ENCODE data around the gene NCKAP1.
"Not testable (repeated sequence)": the region's sequence is repeated elsewhere in the genome, so short reads cannot be mapped to it uniquely, and the experiment has no call there.

NCKAP1 gene

GRCh38 chr2:182972548-182972942, 65.7 kb downstream of the NCKAP1 start:
- Histone ChIP-seq H3K27me3 (ENCODE audit: control insufficient read depth, insufficient read depth, low read length, poor library complexity, severe bottlenecking) (no peaks in the 10 kb centered on the region), H3K4me1 (ENCODE audit: control insufficient read depth, insufficient read depth, low read length) (no peaks in the 10 kb centered on the region), H3K9me3 (ENCODE audit: control insufficient read depth, low read length) (no peaks in the 10 kb centered on the region), H3K4me3 (ENCODE audit: insufficient read depth, low read depth, low read length) (no peak overlapping the region), H3K36me3 (ENCODE audit: control insufficient read depth, insufficient read depth, low read length) (peaks cover 24% of the 10 kb centered on the region), H3K27ac (ENCODE audit: insufficient read depth, low read depth, low read length, poor library complexity, severe bottlenecking) (no peak overlapping the region)
- WGBS, 2 experiments, result 91 to 100% methylated on average over 2 of the region's 3 CpGs

DNA sequence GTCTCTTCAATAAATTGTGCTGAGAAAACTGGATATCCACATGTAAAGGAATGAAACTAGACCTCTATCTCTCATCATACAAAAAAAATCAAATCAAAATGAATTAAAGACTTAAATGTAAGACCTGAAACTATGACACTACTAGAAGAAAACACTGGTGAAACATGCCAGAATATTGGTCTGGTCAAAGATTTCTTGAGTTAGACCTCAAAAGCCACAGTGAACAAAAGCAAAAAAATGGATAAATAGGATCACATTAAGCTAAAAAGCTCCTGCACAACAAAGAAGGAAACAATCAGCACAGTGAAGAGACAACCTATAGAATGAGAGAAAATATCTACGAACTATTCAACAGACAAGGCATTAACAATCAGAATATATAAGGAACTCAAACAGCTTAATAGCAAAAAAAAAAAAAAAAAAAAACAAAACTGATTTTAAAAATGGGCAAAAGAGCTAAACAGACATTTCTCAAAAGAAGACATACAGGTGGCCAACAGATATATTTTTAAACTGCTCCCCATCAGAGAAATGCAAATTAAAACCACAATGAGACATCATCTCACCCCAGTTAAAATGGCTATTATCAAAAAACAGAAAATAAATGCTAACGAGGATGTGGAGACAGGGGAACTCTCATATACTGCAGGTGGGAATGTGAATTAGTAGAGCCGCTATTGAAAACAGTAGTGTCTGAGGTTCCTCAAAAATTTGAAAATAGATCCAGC, 66.3 kb downstream of the NCKAP1 start:
- Histone ChIP-seq H3K4me3 (ENCODE audit: insufficient read depth, low read depth, low read length) (no peak overlapping the region), H3K27me3 (ENCODE audit: control insufficient read depth, insufficient read depth, low read length, poor library complexity, severe bottlenecking) (no peaks in the 10 kb centered on the region), H3K27ac (ENCODE audit: insufficient read depth, low read depth, low read length, poor library complexity, severe bottlenecking) (no peak overlapping the region), H3K9me3 (ENCODE audit: control insufficient read depth, low read length) (no peaks in the 10 kb centered on the region), H3K36me3 (ENCODE audit: control insufficient read depth, insufficient read depth, low read length) (peaks cover 19% of the 10 kb centered on the region), H3K4me1 (ENCODE audit: control insufficient read depth, insufficient read depth, low read length) (no peaks in the 10 kb centered on the region)
- 94 to 97% methylated on average over 2 to 3 of the region's 3 CpGs for WGBS, 2 experiments

DNA sequence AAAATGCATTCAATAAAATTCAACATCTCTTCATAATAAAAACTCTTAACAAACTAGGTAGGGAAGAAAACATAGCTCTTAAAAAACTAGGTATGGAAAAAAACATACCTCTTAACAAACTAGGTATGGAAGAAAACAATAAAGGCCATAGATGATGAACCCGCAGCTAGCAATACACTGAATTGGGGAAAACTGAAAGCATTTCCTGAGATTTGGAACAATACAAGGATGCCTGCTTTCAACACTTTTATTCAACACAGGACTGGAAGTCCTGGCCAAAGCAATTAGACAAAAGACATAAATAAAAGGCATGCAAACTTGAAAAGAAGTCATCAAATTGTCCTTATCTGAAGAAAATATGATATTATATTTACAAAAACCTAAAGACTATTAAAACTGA, 67.8 kb downstream of the NCKAP1 start:
- H3K36me3 ChIP-seq (ENCODE audit: control insufficient read depth, insufficient read depth, low read length), result peaks cover 18% of the 10 kb centered on the region
- H3K4me3 ChIP-seq (ENCODE audit: insufficient read depth, low read depth, low read length), result no peak overlapping the region
- no peaks in the 10 kb centered on the region for H3K9me3 ChIP-seq (ENCODE audit: control insufficient read depth, low read length)
- H3K27me3 ChIP-seq (ENCODE audit: control insufficient read depth, insufficient read depth, low read length, poor library complexity, severe bottlenecking), result no peaks in the 10 kb centered on the region
- no peaks in the 10 kb centered on the region for H3K4me1 ChIP-seq (ENCODE audit: control insufficient read depth, insufficient read depth, low read length)
- no peak overlapping the region for H3K27ac ChIP-seq (ENCODE audit: insufficient read depth, low read depth, low read length, poor library complexity, severe bottlenecking)
- 96 to 100% methylated on average over 1 of the region's 1 CpG for WGBS, 2 experiments

- no peaks in the 10 kb centered on the region for H3K27me3 ChIP-seq (ENCODE audit: control insufficient read depth, insufficient read depth, low read length, poor library complexity, severe bottlenecking)
Measured at GRCh38 chr2:182968493-182968892, 69.8 kb downstream of the NCKAP1 start.

GRCh38 chr2:182966356-182966755, 71.9 kb downstream of the NCKAP1 start:
- WGBS, 2 experiments, result 94 to 98% methylated on average over 8 of the region's 8 CpGs
- not testable (repeated sequence) for H3K27me3 ChIP-seq (ENCODE audit: control insufficient read depth, insufficient read depth, low read length, poor library complexity, severe bottlenecking); H3K27ac ChIP-seq (ENCODE audit: insufficient read depth, low read depth, low read length, poor library complexity, severe bottlenecking); H3K4me1 ChIP-seq (ENCODE audit: control insufficient read depth, insufficient read depth, low read length); H3K9me3 ChIP-seq (ENCODE audit: control insufficient read depth, low read length); H3K4me3 ChIP-seq (ENCODE audit: insufficient read depth, low read depth, low read length)
- peaks cover 13% of the 10 kb centered on the region for H3K36me3 ChIP-seq (ENCODE audit: control insufficient read depth, insufficient read depth, low read length)

More at GRCh38 chr2:182968493-182968892, 69.8 kb downstream of the NCKAP1 start:
- Histone ChIP-seq H3K4me1 (ENCODE audit: control insufficient read depth, insufficient read depth, low read length) (no peaks in the 10 kb centered on the region), H3K36me3 (ENCODE audit: control insufficient read depth, insufficient read depth, low read length) (peaks cover 18% of the 10 kb centered on the region), H3K9me3 (ENCODE audit: control insufficient read depth, low read length) (no peaks in the 10 kb centered on the region), H3K4me3 (ENCODE audit: insufficient read depth, low read depth, low read length) (no peak overlapping the region), H3K27ac (ENCODE audit: insufficient read depth, low read depth, low read length, poor library complexity, severe bottlenecking) (no peak overlapping the region)

DNA sequence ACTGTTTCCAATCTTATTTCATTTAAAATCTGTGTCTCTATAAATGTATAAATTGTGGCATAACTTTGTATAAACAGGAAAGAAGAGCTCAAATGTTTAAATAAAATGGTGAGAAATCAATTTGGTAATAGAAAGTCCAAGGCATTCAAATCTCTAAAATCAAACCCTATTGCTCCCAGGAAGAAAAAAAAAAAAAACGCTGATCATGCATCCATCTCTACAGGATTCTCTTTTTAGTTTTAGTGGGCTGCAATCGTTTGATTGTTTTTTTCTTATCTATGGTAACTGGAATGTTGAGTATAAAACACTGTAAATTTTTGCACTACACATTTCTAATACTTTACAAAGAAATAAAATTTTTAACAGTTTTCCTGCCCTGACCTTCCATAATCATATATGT, 75.6 kb downstream of the NCKAP1 start:
- Histone ChIP-seq H3K4me3 (ENCODE audit: insufficient read depth, low read depth, low read length) (no peak overlapping the region), H3K4me1 (ENCODE audit: control insufficient read depth, insufficient read depth, low read length) (no peaks in the 10 kb centered on the region), H3K9me3 (ENCODE audit: control insufficient read depth, low read length) (no peaks in the 10 kb centered on the region), H3K36me3 (ENCODE audit: control insufficient read depth, insufficient read depth, low read length) (peaks cover 7% of the 10 kb centered on the region), H3K27ac (ENCODE audit: insufficient read depth, low read depth, low read length, poor library complexity, severe bottlenecking) (no peak overlapping the region), H3K27me3 (ENCODE audit: control insufficient read depth, insufficient read depth, low read length, poor library complexity, severe bottlenecking) (no peaks in the 10 kb centered on the region)
- no CpG with 5 or more reads among the region's 2 CpGs for WGBS, 2 experiments

GRCh38 chr2:182960869-182961268, 77.4 kb downstream of the NCKAP1 start:
- not testable (repeated sequence) for H3K36me3 ChIP-seq (ENCODE audit: control insufficient read depth, insufficient read depth, low read length); H3K27me3 ChIP-seq (ENCODE audit: control insufficient read depth, insufficient read depth, low read length, poor library complexity, severe bottlenecking); H3K9me3 ChIP-seq (ENCODE audit: control insufficient read depth, low read length); H3K27ac ChIP-seq (ENCODE audit: insufficient read depth, low read depth, low read length, poor library complexity, severe bottlenecking); H3K4me3 ChIP-seq (ENCODE audit: insufficient read depth, low read depth, low read length); H3K4me1 ChIP-seq (ENCODE audit: control insufficient read depth, insufficient read depth, low read length)
- no CpG with 5 or more reads among the region's 2 CpGs for WGBS, 2 experiments

- H3K27me3 ChIP-seq (ENCODE audit: control insufficient read depth, insufficient read depth, low read length, poor library complexity, severe bottlenecking), result no peaks in the 10 kb centered on the region
- no peaks in the 10 kb centered on the region for H3K9me3 ChIP-seq (ENCODE audit: control insufficient read depth, low read length)
- H3K4me1 ChIP-seq (ENCODE audit: control insufficient read depth, insufficient read depth, low read length), result no peaks in the 10 kb centered on the region
- H3K27ac ChIP-seq (ENCODE audit: insufficient read depth, low read depth, low read length, poor library complexity, severe bottlenecking), result no peak overlapping the region
- no peak overlapping the region for H3K4me3 ChIP-seq (ENCODE audit: insufficient read depth, low read depth, low read length)
- H3K36me3 ChIP-seq (ENCODE audit: control insufficient read depth, insufficient read depth, low read length), result no peaks in the 10 kb centered on the region
Measured at GRCh38 chr2:182954789-182955188, 83.5 kb downstream of the NCKAP1 start.

DNA sequence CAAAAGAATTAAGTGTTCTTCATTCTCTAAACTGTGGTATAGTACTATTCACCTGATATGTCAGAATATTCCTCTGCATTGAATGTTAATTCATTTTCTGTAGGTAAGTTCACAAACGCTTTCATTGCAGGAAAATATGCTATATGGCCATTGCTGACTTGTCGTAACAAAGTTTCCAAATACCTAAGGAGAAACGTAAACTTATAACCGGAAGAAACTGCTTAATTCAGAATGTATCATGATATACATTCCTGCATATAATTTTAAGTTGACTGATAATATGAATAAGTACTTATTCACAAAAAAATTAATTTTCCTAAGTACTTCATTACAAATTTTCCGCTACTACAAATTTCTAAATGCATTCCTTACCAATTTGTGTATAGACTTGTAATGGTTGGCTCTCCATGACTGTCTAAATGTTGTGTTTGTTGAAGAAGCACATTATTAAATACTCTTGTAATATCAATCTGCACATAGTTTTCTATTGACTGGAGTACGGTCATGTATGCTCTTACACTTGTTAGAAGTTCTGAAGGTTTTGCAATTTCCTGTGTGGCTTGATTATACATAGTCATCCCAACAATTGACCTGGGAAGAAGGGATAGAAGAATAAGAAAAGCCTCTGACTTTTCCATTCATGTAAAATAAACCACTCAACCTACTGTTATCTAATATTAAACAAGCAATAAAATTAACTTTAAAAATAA, 85.4 kb downstream of the NCKAP1 start:
- H3K36me3 ChIP-seq (ENCODE audit: control insufficient read depth, insufficient read depth, low read length), result no peaks in the 10 kb centered on the region
- H3K9me3 ChIP-seq (ENCODE audit: control insufficient read depth, low read length), result no peaks in the 10 kb centered on the region
- WGBS, 2 experiments, result 93 to 97% methylated on average over 4 to 5 of the region's 6 CpGs
- no peaks in the 10 kb centered on the region for H3K27me3 ChIP-seq (ENCODE audit: control insufficient read depth, insufficient read depth, low read length, poor library complexity, severe bottlenecking)
- H3K27ac ChIP-seq (ENCODE audit: insufficient read depth, low read depth, low read length, poor library complexity, severe bottlenecking), result no peak overlapping the region
- H3K4me3 ChIP-seq (ENCODE audit: insufficient read depth, low read depth, low read length), result no peak overlapping the region
- no peaks in the 10 kb centered on the region for H3K4me1 ChIP-seq (ENCODE audit: control insufficient read depth, insufficient read depth, low read length)

GRCh38 chr2:182951948-182952663, 86.2 kb downstream of the NCKAP1 start:
- H3K36me3 ChIP-seq (ENCODE audit: control insufficient read depth, insufficient read depth, low read length), result peaks cover 2% of the 10 kb centered on the region
- no peak overlapping the region for H3K27ac ChIP-seq (ENCODE audit: insufficient read depth, low read depth, low read length, poor library complexity, severe bottlenecking)
- no peaks in the 10 kb centered on the region for H3K27me3 ChIP-seq (ENCODE audit: control insufficient read depth, insufficient read depth, low read length, poor library complexity, severe bottlenecking)
- H3K9me3 ChIP-seq (ENCODE audit: control insufficient read depth, low read length), result no peaks in the 10 kb centered on the region
- no peaks in the 10 kb centered on the region for H3K4me1 ChIP-seq (ENCODE audit: control insufficient read depth, insufficient read depth, low read length)
- H3K4me3 ChIP-seq (ENCODE audit: insufficient read depth, low read depth, low read length), result no peak overlapping the region
- WGBS, 2 experiments, result 94 to 100% methylated on average over 2 to 3 of the region's 3 CpGs

Measured in ectodermal cell (in vitro differentiated cells).